ENCODE data around the gene GPR17. TPM values are rescaled to one million over a fixed set of nuclear protein-coding genes. Genes with fewer than 3 reads are reported as not detected.
A peak's percentile ranks its signal among the peaks of the same experiment; 100 is the strongest.

GPR17 gene
- total and polyA plus RNA-seq, 10 donors, result 0.09 to 1.9 (median 0.24) TPM; not detected in 4

GRCh38 chr2:127659408-127660290 is 13.7 kb downstream of the GPR17 start:
- DNase-seq, result peak; percentile 84
- Histone ChIP-seq H3K27ac (peak overlapping the region; percentile 60 to 88 (median 83)), H3K27me3 (replicated peaks in 1 of 7) (peaks cover 0 to 32% (median 13%) of the 10 kb centered on the region in 7 donors), H3K36me3 (peaks cover 0 to 31% (median 0%) of the 10 kb centered on the region in 6 donors), H3K4me1 (peaks cover 14 to 98% (median 62%) of the 10 kb centered on the region in 6 donors), H3K4me3 (no peak overlapping the region), H3K9me3 (no peaks in the 10 kb centered on the region)
- TF ChIP-seq POLR2AphosphoS5 (IDR thresholded peaks at IDR 0.05) (peak; percentile 80 to 81 (median 81)), CTCF (IDR thresholded peaks at IDR 0.05 in 8 of 11, conservative IDR thresholded peaks at IDR 0.05 in 3 of 11) (no peak), POLR2A (IDR thresholded peaks at IDR 0.05) (no peak)
- intact Hi-C loops (cut with DNase I; ENCODE audit: low total_unique reads), result no loop called here
- 46 to 68% (median 56%) methylated on average over 12 to 14 of the region's 14 CpGs for WGBS, 5 donors

GRCh38 chr2:127660291-127660578 is 14.3 kb downstream of the GPR17 start:
- 87 to 93% (median 91%) methylated on average over 10 of the region's 10 CpGs for WGBS, 5 donors
- intact Hi-C loops (cut with DNase I; ENCODE audit: low total_unique reads), result no loop called here
- TF ChIP-seq POLR2A (IDR thresholded peaks at IDR 0.05) (no peak), POLR2AphosphoS5 (IDR thresholded peaks at IDR 0.05) (no peak), CTCF (IDR thresholded peaks at IDR 0.05 in 8 of 11, conservative IDR thresholded peaks at IDR 0.05 in 3 of 11) (no peak)
- Histone ChIP-seq H3K9me3 (no peaks in the 10 kb centered on the region), H3K27ac (peak overlapping the region in 7 of 8 donors; percentile 72 to 88 (median 85)), H3K4me3 (no peak overlapping the region), H3K36me3 (peaks cover 0 to 28% (median 0%) of the 10 kb centered on the region in 6 donors), H3K4me1 (peaks cover 14 to 98% (median 61%) of the 10 kb centered on the region in 6 donors), H3K27me3 (replicated peaks in 1 of 7) (peaks cover 0 to 38% (median 13%) of the 10 kb centered on the region in 7 donors)
- DNase-seq, result peak; percentile 16

- H3K27ac ChIP-seq, result peak overlapping the region; percentile 36 to 88 (median 82)
- H3K36me3 ChIP-seq, result peaks cover 0 to 24% (median 0%) of the 10 kb centered on the region in 6 donors
- no peaks in the 10 kb centered on the region for H3K9me3 ChIP-seq
- WGBS, 5 donors, result 80 to 90% (median 85%) methylated on average over 12 to 14 of the region's 14 CpGs
- H3K4me3 ChIP-seq, result no peak overlapping the region
- no peak for TF ChIP-seq POLR2A (IDR thresholded peaks at IDR 0.05)
- TF ChIP-seq CTCF (IDR thresholded peaks at IDR 0.05 in 8 of 11, conservative IDR thresholded peaks at IDR 0.05 in 3 of 11), result no peak
- TF ChIP-seq POLR2AphosphoS5 (IDR thresholded peaks at IDR 0.05), result peak in 1 of 3 donors; percentile 9
- DNase-seq, result peak; percentile 61
- peaks cover 0 to 47% (median 13%) of the 10 kb centered on the region in 7 donors for H3K27me3 ChIP-seq (replicated peaks in 1 of 7)
- peaks cover 14 to 98% (median 63%) of the 10 kb centered on the region in 6 donors for H3K4me1 ChIP-seq
- intact Hi-C loops (cut with DNase I; ENCODE audit: low total_unique reads), result no loop called here
Observed at GRCh38 chr2:127661072-127661649, 15.2 kb downstream of the GPR17 start.

Measured in spleen (tissue), 11 donors.